Skin epidermis (tissue), 12 donors: ENCODE measurements around the gene CIZ1.
A peak's percentile ranks its signal among the peaks of the same experiment; 100 is the strongest.

ENCODE experiments used
- H3K27ac ChIP-seq, 21 experiments: fragments of 200-600 bp; sonication (generic) in 11 of 21; one replicate each; pipeline ENCODE4 v1.5.0; 2020; ENCODE audit warnings: mild to moderate bottlenecking in 3 of 21, inconsistent platforms in 2 of 21, moderate library complexity in 2 of 21
- H3K4me3 ChIP-seq, 7 experiments: fragments of 200-600 bp; sonication (generic) in 2 of 7; one replicate each; pipeline ENCODE4 v1.5.0; 2020; ENCODE audit warnings: inconsistent platforms in 2 of 7, mild to moderate bottlenecking in 2 of 7, moderate library complexity in 1 of 7

The CIZ1 gene

DNA sequence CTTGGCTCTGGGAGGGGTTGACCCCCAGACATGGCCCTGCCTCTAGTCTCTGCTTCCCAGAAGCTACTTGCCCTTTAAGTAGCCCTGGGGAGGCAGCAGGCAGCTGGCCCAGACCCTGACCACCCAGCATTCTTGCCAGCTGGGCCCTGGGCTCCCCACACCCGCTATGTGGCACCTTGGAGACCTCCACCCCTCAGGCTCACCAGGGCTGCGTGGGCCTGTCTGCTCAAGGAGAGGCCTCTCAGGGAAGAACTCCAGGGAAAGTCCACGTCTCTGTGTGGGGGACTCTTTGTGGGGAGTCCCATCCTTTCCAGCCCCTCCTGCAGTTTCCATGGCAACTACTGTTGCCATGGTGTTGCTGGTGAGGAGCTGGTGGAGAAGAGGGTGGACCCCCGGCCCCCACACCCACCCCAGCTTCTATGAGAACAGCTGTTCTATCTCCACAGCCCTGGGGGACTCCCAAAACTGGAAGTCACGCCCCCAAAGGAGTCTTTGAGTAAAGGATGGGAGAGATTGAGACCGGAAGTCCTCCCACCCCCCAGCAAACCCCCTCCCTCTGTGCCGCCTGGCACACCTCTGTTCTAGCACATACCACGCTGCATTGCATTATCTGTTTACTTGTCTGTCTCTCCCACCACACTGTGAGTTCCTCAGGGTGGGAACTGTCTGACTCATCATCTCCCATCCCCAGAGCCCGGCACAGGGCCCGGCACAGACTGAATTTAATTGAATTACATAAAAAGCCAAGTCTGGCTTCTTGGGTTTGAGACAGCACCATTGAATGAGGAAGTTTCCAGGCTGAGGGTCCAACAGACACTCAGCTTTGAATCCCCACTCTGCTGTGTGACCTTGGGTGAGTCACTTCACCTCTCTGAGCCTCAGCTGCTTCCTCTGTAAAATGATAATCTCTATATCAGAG, 24.4 kb upstream of the CIZ1 start:
- H3K4me3 ChIP-seq: no peak overlapping the region
- peak overlapping the region in 18 of 21 experiments; percentile 41 to 85 (median 64) for H3K27ac ChIP-seq

GRCh38 chr9:128214571-128215490, 23.5 kb upstream of the CIZ1 start:
- peak overlapping the region in 18 of 21 experiments; percentile 41 to 85 (median 64) for H3K27ac ChIP-seq

DNA sequence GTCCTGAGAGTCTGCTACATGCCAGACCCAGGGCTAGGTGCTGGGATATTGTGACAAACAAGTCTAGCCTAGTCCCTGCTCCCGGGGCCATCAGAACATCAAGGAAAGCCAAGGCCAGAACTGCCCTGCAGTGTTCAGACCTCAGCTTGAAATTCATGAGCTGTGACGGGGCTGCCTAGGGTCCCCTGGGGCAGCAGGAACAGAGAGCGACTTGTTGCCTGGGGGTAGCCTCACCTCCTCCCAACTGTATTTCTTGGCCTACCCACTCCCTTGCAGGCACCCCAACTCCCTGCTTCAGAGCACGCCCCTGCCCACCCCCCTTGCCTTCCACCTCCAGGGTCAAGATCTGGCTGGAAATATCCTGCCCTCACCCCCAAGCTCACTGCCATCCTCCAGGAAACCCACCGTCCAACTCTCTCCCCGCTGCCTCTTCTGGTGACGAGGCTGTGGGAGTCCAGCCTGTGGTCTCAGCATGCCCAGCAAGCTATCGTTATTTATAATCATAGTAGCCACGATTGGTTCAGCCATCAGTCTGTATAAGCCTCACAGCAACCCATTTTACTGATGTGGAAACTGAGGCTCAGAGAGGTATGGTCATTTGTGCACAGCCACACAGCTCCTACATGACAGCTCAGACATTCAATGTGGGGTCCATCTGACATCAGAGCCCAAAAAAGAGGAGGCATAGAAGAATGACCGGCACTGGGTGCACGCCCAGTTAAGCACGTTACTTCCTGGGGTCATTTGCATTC, 22.6 kb upstream of the CIZ1 start:
- Histone ChIP-seq H3K4me3 (no peak overlapping the region), H3K27ac (peak overlapping the region in 9 of 21 experiments; percentile 7 to 81 (median 54))

More at GRCh38 chr9:128214571-128215490, 23.5 kb upstream of the CIZ1 start:
- no peak overlapping the region for H3K4me3 ChIP-seq

DNA sequence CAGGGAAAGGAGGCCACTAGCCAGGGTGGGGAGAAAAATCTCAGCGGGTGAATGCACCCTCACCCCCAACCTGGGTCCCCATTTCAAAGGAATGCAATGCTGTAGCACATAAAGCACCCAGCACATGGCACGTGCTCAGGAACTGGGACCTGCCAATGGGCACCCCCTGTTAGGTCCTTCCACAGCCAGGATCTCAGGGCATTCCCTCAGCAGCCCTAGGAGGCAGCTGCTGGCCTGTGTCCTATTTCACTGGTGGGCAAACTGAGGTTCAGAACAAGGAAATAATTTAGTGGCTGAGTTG, 20.6 kb upstream of the CIZ1 start:
- Histone ChIP-seq H3K27ac (peak overlapping the region in 7 of 21 experiments; percentile 4 to 60 (median 34)), H3K4me3 (no peak overlapping the region)

DNA sequence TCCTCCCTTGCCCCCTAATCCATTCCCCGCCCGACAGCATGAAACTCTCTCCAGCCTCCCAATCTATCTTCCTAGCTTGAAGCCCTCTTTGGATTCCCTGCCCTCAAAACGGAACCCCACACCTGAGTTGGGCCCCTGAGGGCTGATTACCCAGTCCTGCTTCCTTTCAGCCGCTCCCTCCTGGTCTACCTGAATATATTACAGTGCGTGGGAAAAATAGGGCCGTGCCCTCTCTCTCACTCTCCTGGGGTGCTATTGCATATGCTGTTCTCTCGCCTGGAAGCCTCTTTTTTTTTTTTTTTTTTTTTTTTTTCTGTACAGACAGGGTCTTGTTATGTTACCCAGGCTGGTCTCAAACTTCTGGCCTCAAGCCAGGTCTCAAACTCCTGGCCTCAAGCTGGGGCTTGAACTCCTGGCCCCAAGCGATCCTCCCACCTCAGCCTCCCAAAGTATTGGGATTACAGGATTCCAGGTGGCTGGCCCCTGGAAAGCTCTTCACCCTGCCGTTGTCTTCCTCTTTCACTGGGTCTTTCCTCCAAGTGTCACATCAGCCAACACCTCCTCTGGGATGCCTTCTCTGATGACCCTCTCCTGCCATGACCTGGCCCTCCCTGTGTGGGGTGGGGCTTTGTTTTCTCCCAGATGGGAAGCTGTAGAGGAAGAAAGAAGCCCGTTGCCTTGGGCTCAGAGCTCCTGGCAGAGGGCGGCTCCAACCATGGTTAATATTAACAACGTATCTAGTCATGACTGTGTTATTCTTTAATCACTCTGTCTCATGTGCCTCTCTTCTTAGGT, 20.0 kb upstream of the CIZ1 start:
- H3K4me3 ChIP-seq: no peak overlapping the region
- H3K27ac ChIP-seq: peak overlapping the region in 10 of 21 experiments; percentile 4 to 60 (median 36)

- peak overlapping the region in 7 of 21 experiments; percentile 5 to 60 (median 38) for H3K27ac ChIP-seq
- no peak overlapping the region for H3K4me3 ChIP-seq
Measured at GRCh38 chr9:128208946-128209669, 17.7 kb upstream of the CIZ1 start.

DNA sequence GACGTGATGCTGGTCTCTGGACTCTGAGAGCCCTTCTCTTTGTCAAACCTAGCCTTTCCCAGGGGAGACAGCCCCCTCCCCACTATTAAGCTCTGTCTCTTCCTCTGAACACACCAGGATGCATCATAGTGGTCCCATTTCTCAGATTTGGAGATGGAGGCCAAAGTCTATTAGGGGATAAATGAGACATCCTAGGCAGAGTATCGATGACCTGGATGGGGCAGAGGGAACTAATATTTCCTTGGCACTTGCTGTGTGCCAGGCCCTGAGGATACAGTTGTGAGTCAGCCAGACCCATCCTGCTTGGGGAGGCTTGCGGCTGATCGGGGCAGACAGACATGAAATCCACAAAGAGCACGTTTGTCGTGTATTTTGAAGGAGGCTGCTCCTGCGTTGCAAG, 17.0 kb upstream of the CIZ1 start:
- Histone ChIP-seq H3K4me3 (no peak overlapping the region), H3K27ac (peak overlapping the region in 6 of 21 experiments; percentile 19 to 61 (median 44))

DNA sequence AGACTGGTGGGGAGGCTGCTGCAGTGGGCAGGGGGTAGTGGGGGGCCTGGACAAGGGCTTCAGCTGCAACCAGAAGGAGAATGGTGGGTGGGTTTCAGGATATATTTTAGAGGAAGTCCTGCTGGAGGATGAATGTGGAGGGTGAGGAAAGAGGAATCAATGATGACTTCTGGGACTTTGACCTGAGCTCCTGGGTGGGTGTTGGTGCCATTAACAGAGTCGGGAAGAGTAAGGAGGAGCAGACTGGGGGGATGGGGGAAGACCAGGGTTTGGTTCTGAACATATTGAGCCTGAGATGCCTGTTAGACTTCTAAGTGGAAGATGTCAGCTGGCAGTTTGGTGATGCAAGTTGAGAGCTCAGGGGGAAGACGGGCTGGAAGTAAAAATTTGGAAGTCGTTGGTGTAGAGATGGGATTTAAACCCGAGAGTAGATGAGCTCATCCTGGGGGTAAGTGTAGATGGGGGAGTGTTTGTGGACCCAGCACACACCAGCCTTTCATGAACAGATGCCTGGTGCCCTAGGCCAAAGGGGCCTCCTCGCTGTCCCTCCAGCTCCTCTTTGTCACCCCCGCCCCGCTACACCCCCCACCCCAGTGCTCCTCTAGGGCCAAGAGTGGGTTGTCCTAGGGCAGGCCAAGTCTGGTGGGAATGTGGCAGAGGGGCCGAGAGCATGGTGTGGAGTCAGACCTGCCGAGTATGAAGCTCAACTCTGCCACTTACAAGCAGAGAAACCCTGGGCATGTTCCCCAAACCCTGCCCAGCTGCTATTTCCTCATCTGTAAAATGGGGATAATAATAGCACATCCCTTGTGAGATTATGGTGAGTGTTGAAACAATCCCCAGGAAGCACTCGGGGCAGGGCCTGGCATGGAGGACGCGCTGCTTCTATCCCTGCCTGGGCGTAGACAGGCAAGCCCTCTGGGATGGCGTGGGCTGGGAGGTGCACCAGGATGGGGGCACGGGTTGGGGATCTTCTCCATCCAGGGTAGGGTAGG, 15.8 kb upstream of the CIZ1 start:
- H3K27ac ChIP-seq: peak overlapping the region in 5 of 21 experiments; percentile 10 to 61 (median 42)

GRCh38 chr9:128206484-128206883, 15.1 kb upstream of the CIZ1 start:
- no peak overlapping the region for H3K27ac ChIP-seq

More for the DNA sequence above, 15.8 kb upstream of the CIZ1 start:
- no peak overlapping the region for H3K4me3 ChIP-seq

DNA sequence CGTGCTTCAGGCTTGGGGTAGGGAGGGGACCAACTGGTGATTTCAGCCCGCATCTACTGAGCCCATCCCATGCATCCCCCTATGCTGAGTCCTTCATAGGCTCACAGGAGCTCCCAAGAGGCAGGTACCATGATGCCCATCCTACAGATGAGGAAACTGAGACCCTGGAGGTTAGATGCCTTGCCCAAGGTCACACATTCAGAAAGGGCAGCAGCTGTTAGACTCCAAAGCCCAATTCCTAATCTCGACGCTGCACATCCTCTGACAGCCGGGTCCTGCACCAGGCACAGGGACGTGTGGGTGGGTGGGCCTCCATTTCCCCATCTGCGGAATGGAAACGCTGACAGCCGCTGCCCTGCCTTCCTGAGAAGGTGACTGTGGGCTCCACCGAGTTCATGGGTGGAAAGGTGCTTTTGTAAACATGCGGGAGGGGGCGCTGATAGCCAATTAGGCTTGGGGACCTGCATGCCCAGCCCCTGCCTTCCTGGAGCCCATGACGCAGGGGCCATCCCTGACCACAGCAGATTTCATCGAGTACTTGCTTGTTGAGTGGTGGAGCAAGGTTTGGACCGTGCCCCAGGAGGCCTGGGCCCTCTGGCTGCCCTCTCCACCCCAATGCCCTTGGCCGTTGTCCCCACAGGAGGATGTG, 14.0 kb upstream of the CIZ1 start:
- peak overlapping the region in 8 of 21 experiments; percentile 8 to 74 (median 60) for H3K27ac ChIP-seq
- no peak overlapping the region for H3K4me3 ChIP-seq

More at GRCh38 chr9:128206484-128206883, 15.1 kb upstream of the CIZ1 start:
- no peak overlapping the region for H3K4me3 ChIP-seq

GRCh38 chr9:128204858-128205257, 13.5 kb upstream of the CIZ1 start:
- peak overlapping the region in 15 of 21 experiments; percentile 8 to 84 (median 68) for H3K27ac ChIP-seq

GRCh38 chr9:128203707-128204551, 12.6 kb upstream of the CIZ1 start:
- Histone ChIP-seq H3K4me3 (peak overlapping the region; percentile 41 to 77 (median 66)), H3K27ac (peak overlapping the region in 20 of 21 experiments; percentile 8 to 84 (median 64))

More at GRCh38 chr9:128204858-128205257, 13.5 kb upstream of the CIZ1 start:
- peak overlapping the region in 3 of 7 experiments; percentile 68 to 77 (median 71) for H3K4me3 ChIP-seq

DNA sequence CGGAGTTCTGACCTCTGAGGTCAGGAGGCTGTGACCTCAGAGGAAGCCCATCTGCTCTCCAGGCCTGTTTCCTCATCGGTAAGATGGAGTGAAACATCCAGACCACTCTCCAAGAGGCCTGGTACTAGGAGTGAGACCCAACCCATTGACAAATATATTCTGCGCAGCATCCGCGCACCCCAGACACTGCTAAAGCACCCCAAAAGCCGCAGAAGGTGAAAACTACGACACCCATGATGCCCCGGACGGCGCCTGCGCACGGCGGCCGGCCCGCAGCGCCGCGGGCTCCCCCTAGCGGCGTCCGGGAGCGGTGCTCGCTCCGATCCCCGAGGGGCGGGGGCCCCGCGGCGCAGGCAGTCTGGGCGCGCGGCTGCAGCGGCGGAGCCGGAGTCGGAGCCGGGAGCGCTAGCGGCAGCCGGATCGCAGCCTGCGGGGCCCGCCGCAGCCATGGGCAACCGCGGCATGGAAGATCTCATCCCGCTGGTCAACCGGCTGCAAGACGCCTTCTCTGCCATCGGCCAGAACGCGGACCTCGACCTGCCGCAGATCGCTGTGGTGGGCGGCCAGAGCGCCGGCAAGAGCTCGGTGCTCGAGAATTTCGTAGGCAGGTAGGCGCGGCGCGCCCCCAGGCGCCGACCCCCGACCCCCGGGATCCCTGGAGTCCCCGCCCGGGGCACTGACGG, 11.8 kb upstream of the CIZ1 start, which contains the start of gene DNM1:
TSS of gene DNM1 (plus strand) at position 356 of the 683 bp plus-strand sequence. CDS start at position 448, 92 bp downstream.
- Histone ChIP-seq H3K27ac (peak within 1 kb of the TSS in 20 of 21 experiments; percentile 8 to 84 (median 64)), H3K4me3 (peak within 1 kb of the TSS; percentile 41 to 77 (median 66))

DNA sequence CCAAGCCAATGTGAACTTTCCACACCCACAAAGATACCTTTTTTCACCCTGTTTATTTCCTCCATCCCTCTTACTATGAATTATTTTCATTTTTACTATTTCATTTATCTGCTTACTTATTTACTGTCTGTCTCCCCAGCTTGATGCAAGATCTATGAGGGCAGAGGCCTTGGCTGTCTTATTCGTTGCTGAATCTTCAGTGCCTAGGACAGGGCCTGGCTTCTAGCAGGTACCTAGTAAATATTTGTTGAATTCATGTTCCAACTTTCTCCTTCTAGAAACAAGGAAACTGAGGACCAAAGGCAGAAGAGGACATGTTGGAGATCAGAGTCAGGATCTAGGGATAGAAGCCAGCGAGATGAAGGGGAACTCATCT, 11.3 kb upstream of the CIZ1 start:
- peak overlapping the region in 4 of 7 experiments; percentile 44 to 77 (median 67) for H3K4me3 ChIP-seq
- H3K27ac ChIP-seq: peak overlapping the region in 6 of 21 experiments; percentile 1 to 79 (median 3)
